SK-N-SH treated with all-trans-retinoic acid at 6 μM for 48 hours (cell line): Measurements from ENCODE around the gene SMOC1.

Source experiments
- ATAC-seq: fragments of 200-7000 bp; cut with Tn5 transposase; 3 replicates; pipeline ENCODE4 v1.9.1; 2020; ENCODE audit warnings: mild to moderate bottlenecking, moderate library complexity
- ARNTL ChIP-seq: fragments of 450-650 bp; formaldehyde crosslinking; IDR thresholded peaks from 2 replicates; pipeline ENCODE4 v1.5.0; 2020; ENCODE audit warnings: low read depth, mild to moderate bottlenecking, moderate library complexity, borderline replicate concordance
- BACH2 ChIP-seq: fragments of 250-450 bp; sonication (Bioruptor Pico); IDR thresholded peaks from 2 replicates; pipeline ENCODE4 v1.9.0; 2021; ENCODE audit warnings: mild to moderate bottlenecking, borderline replicate concordance
- CREB5 ChIP-seq: fragments of 250-450 bp; sonication (Bioruptor Pico); IDR thresholded peaks from 2 replicates; pipeline ENCODE4 v1.5.1; 2020; ENCODE audit warnings: low read depth, mild to moderate bottlenecking, moderate library complexity
- CSDC2 ChIP-seq: fragments of 250-450 bp; sonication (Bioruptor Pico); IDR thresholded peaks from 2 replicates; pipeline ENCODE4 v1.5.0; 2020; ENCODE audit warnings: mild to moderate bottlenecking, moderate library complexity
- CSRNP3 ChIP-seq: fragments of 250-450 bp; sonication (Bioruptor Pico); IDR thresholded peaks from 2 replicates; pipeline ENCODE4 v1.5.1; 2021; ENCODE audit warnings: mild to moderate bottlenecking, moderate library complexity
- ESRRG ChIP-seq: fragments of 250-450 bp; sonication (Bioruptor Pico); IDR thresholded peaks from 2 replicates; pipeline ENCODE4 v1.6.1; 2021; ENCODE audit warnings: mild to moderate bottlenecking
- ISL1 ChIP-seq: fragments of 250-450 bp; sonication (Bioruptor Pico); IDR thresholded peaks from 2 replicates; pipeline ENCODE4 v2.1.2; 2022; ENCODE audit warnings: mild to moderate bottlenecking, moderate library complexity
- PATZ1 ChIP-seq: fragments of 250-450 bp; sonication (Bioruptor Pico); IDR thresholded peaks from 2 replicates; pipeline ENCODE4 v1.8.0; 2020; ENCODE audit warnings: mild to moderate bottlenecking, moderate library complexity, borderline replicate concordance
- POU6F1 ChIP-seq: fragments of 250-450 bp; sonication (Bioruptor Pico); IDR thresholded peaks from 2 replicates; pipeline ENCODE4 v1.8.0; 2021; ENCODE audit warnings: low read depth, mild to moderate bottlenecking, moderate library complexity, borderline replicate concordance
- PPARA ChIP-seq: fragments of 250-450 bp; sonication (Bioruptor Pico); IDR thresholded peaks from 2 replicates; pipeline ENCODE4 v1.5.0; 2020; ENCODE audit warnings: mild to moderate bottlenecking, borderline replicate concordance
- RARB ChIP-seq: fragments of 250-450 bp; sonication (Bioruptor Pico); IDR thresholded peaks from 2 replicates; pipeline ENCODE4 v1.8.0; 2021; ENCODE audit warnings: mild to moderate bottlenecking, moderate library complexity
- TCF4 ChIP-seq: fragments of 250-450 bp; sonication (Bioruptor Pico); IDR thresholded peaks from 2 replicates; pipeline ENCODE4 v1.8.0; 2021; ENCODE audit warnings: mild to moderate bottlenecking, moderate library complexity, borderline replicate concordance
- TOX ChIP-seq: fragments of 250-450 bp; sonication (Bioruptor Pico); IDR thresholded peaks from 2 replicates; pipeline ENCODE4 v1.8.0; 2021; ENCODE audit warnings: mild to moderate bottlenecking, moderate library complexity, borderline replicate concordance
- TSHZ2 ChIP-seq: fragments of 250-450 bp; sonication (Bioruptor Pico); IDR thresholded peaks from 2 replicates; pipeline ENCODE4 v1.5.0; 2020; ENCODE audit warnings: mild to moderate bottlenecking, moderate library complexity
- ZFP3 ChIP-seq: fragments of 250-450 bp; sonication (Bioruptor Pico); IDR thresholded peaks from 2 replicates; pipeline ENCODE4 v1.5.0; 2020; ENCODE audit warnings: mild to moderate bottlenecking, moderate library complexity
- ZFP30 ChIP-seq: fragments of 450-650 bp; formaldehyde crosslinking; IDR thresholded peaks from 2 replicates; pipeline ENCODE4 v1.5.0; 2022; ENCODE audit warnings: mild to moderate bottlenecking, moderate library complexity
- ZNF565 ChIP-seq: fragments of 450-650 bp; formaldehyde crosslinking; conservative IDR thresholded peaks from 2 replicates; pipeline ENCODE4 v1.5.0; 2020; ENCODE audit warnings: low read depth, mild to moderate bottlenecking, moderate library complexity
- ZNF8 ChIP-seq: fragments of 450-650 bp; formaldehyde crosslinking; IDR thresholded peaks from 2 replicates; pipeline ENCODE4 v1.5.0; 2020; ENCODE audit warnings: mild to moderate bottlenecking, moderate library complexity

Gene SMOC1

GRCh38 chr14:70002589-70003346 is 123.6 kb downstream of the SMOC1 start:
- ATAC-seq: no peak
- TF ChIP-seq CSRNP3 (CRISPR knock-in tag) (no peak), TCF4 (no peak), TSHZ2 (CRISPR knock-in tag) (no peak), POU6F1 (CRISPR knock-in tag) (no peak), ZNF8 (no peak), ZFP30 (CRISPR knock-in tag) (no peak), ISL1 (no peak), PATZ1 (CRISPR knock-in tag) (no peak), TOX (CRISPR knock-in tag) (no peak), ARNTL (CRISPR knock-in tag) (no peak), CSDC2 (CRISPR knock-in tag) (no peak), PPARA (CRISPR knock-in tag) (no peak), BACH2 (CRISPR knock-in tag) (no peak)

GRCh38 chr14:70004791-70005190 is 125.6 kb downstream of the SMOC1 start:
- TF ChIP-seq RARB (CRISPR knock-in tag): no peak
- ATAC-seq: no peak

GRCh38 chr14:70005281-70005805 is 126.1 kb downstream of the SMOC1 start:
- ATAC-seq: no peak
- TF ChIP-seq ARNTL (CRISPR knock-in tag): no peak
- no peak for TF ChIP-seq ZFP3

GRCh38 chr14:70006699-70007098 is 127.5 kb downstream of the SMOC1 start:
- no peak for ATAC-seq
- TF ChIP-seq POU6F1 (CRISPR knock-in tag) (no peak), TCF4 (no peak), CREB5 (CRISPR knock-in tag) (no peak), ISL1 (no peak), ZNF565 (no peak), ESRRG (CRISPR knock-in tag) (no peak)
- TF ChIP-seq, all 23 proteins: peak for 0
